GM18508 (cell line): Measurements from ENCODE around the gene NFATC3.

ENCODE experiments used
- ATAC-seq: cut with Tn5 transposase; IDR thresholded peaks from one replicate; pipeline ENCODE4 v1.9.1; 2021; ENCODE audit warnings: moderate number of reproducible peaks; ENCODE audit not compliant: insufficient read depth, unreplicated experiment

The NFATC3 gene

DNA sequence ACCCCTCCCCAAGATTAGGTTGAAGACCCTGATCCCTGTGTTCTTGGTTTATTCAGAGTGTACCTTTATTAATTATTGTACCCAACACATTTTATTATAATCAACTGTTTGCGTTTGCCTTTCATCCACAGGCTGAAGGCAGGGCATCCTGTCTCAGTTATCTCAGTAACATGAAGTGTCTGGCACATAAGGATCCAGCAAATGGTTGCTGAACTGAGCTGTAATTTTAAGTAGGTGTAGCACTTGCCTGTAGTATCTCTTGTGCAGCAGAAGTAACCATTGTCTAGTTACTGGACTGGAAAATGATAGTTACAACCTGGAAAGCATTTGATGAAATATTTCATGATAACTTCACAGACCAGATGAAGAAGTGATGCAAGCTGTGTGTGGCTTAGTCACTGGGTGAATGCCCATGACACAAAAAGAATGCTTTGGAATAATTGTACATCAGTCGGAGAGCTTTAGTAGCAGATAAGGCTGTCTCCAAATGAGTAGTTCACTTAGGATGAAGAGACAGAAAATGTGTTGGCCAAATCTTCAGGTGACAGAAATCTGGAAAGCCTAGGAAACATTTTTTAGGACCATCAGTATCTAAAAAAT lies 94.1 kb downstream of the NFATC3 start:
- ATAC-seq, result no peak

DNA sequence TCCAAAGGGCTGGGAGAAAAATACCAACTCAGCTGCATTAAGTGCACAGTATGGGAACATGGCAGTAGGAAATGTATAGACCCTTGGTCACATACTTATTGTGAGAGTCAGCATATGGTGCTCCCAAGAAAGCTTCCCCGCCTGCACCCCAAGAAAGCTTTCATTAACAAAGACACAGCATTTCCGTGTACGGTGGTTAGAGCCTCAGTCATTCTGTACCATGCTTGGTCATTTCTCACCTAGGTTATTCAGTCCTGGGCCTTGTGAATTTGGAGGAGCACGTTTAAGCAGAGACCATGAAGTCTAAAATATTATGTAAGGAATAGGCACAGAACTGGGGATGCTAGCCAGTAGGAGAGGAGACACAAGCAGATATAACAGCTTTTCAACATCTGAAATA lies 94.7 kb downstream of the NFATC3 start:
- no peak for ATAC-seq

- no peak for ATAC-seq
These were observed 97.9 kb downstream of the NFATC3 start for GRCh38 chr16:68183046-68183445.

GRCh38 chr16:68186877-68187276 lies 101.7 kb downstream of the NFATC3 start:
- ATAC-seq, result no peak

- no peak for ATAC-seq
These were observed 102.3 kb downstream of the NFATC3 start for GRCh38 chr16:68187505-68187904.

GRCh38 chr16:68188170-68188569 lies 103.0 kb downstream of the NFATC3 start:
- no peak for ATAC-seq

DNA sequence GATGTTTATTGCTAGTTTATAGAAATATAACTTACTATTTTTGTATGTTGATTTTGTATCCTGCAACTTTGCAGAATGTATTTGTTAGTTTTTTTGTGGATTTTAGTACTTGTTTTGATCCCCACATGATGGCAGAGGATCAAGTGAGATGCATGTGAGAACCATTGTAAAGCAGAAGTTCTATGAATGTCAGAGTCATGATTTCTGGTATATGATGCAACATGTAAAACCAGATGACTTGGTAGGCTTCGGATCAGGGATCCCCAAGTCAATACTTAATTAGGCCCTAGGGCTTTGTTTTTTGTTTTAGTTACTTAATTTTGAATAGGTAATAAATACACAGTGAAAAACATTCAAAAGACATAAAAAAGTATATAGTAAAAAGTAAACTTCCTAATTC lies 104.9 kb downstream of the NFATC3 start:
- ATAC-seq, result no peak

DNA sequence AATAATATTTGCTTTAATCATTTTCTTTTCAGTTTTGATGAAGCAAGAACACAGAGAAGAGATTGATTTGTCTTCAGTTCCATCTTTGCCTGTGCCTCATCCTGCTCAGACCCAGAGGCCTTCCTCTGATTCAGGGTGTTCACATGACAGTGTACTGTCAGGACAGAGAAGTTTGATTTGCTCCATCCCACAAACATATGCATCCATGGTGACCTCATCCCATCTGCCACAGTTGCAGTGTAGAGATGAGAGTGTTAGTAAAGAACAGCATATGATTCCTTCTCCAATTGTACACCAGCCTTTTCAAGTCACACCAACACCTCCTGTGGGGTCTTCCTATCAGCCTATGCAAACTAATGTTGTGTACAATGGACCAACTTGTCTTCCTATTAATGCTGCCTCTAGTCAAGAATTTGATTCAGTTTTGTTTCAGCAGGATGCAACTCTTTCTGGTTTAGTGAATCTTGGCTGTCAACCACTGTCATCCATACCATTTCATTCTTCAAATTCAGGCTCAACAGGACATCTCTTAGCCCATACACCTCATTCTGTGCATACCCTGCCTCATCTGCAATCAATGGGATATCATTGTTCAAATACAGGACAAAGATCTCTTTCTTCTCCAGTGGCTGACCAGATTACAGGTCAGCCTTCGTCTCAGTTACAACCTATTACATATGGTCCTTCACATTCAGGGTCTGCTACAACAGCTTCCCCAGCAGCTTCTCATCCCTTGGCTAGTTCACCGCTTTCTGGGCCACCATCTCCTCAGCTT lies 105.8 kb downstream of the NFATC3 start:
- no peak for ATAC-seq

GRCh38 chr16:68194251-68194650 lies 109.1 kb downstream of the NFATC3 start:
- no peak for ATAC-seq

DNA sequence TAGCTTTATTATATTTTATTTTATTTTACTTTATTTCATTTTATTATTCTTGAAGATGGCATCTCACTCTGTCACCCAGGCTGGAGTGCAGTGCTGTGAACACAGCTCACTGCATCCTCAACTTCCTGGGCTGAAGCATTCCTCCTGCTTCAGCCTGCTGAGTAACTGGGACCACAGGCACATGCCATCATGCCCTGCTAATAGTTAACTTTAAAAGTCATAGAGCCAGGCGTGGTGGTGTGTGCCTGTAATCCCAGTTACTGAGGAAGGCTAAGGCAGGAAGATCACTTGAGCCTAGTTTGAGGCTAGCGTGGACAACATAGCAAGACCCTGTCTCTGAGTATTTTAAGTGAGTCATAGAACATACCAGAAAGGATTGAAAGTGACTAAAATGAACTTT lies 112.1 kb downstream of the NFATC3 start:
- ATAC-seq, result no peak

DNA sequence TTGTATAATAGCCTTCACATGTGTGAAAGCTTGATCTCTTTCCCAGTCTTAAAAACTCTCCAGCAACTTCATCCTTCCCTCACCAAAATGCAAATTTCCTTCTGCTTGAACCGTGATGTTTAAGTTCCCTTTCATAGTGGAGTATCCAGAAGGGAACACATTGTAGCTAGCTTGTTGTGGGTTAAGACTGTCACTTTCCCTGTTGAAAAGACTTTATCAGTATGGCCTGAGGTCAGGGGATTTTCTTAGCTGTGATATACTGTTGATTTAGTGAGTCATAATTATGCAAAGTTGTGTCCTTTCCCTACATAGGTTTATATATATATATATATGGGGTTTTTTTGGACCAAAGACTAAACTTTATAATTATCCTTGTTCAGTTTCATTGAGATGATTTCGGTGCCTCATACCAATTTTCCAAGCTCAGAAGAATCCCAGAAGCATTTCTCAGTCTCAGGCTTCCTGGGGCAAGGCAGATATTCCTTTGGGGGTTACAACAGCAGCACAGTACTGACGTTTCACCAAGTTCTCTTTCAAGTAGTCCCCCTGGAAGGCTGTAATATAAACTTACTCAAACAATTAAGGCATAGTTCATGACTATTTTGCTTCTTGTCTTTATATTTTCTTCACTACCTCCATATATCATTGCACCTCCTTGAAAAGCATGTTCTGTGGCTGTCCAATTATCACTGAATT lies 115.1 kb downstream of the NFATC3 start:
- no peak for ATAC-seq

GRCh38 chr16:68202091-68202519 lies 116.9 kb downstream of the NFATC3 start:
- no peak for ATAC-seq

GRCh38 chr16:68206245-68206644 lies 121.1 kb downstream of the NFATC3 start:
- ATAC-seq, result no peak

DNA sequence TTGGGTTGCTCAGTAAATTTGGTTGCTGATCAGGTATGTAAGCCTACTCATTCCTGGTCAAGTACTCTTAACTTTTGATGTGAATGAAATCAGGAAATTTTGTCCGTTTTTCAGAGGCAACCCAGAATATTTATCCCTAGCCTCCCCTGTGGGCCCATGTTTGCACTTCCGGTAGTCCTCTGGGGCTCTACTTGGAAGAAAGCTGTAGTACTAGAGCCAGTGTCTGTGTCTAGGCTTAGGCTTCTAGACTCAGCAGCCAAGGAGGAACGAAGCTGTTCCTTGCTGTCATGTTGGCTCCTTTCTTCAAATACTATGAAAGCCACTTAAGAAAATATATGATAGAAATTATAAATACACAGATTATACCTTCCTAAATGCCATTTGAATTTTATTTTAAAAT lies 129.6 kb downstream of the NFATC3 start:
- no peak for ATAC-seq

DNA sequence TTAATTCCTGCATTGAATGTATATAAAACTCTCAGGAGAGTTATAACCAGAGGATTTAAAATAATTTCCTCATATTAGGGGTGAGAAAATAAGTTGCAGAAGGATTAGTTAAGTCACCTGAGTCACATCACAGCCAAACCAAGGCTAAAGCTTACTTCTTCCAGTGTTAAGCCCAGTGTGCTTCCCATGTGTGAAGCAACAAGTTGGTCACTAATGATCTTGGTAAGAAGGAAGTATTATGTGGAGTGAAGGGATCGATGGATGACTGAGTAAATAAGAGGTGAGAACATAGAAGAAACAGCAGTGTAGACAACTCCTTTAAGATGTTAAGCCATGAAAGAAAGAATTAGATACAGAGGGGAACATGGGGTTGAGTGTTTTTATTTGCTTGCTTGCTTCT lies 130.1 kb downstream of the NFATC3 start:
- no peak for ATAC-seq

GRCh38 chr16:68216240-68216639 lies 131.1 kb downstream of the NFATC3 start:
- ATAC-seq, result no peak

- ATAC-seq, result no peak
These were observed 132.3 kb downstream of the NFATC3 start for GRCh38 chr16:68217506-68217905.

- ATAC-seq, result no peak
These were observed 134.7 kb downstream of the NFATC3 start for GRCh38 chr16:68219725-68220351.

DNA sequence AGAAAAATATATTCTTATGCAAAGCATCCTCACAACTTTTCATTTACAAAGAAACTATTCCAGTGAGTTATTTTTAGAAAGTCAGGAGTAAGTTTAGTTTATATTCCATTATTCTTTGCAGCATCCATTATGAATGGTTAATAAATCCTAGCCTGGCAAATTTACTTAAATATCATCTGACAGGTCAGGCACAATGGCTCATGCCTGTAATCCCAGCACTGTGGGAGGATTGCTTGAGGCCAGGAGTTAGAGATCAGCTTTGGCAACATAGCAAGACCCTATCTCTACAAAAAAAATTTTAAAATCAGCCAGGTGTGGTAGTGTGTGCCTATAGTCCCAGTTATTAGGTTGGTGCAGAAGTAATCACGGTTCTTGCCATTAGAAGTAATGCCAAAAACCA lies 137.9 kb downstream of the NFATC3 start:
- ATAC-seq, result no peak

GRCh38 chr16:68226116-68226515 lies 140.9 kb downstream of the NFATC3 start:
- ATAC-seq, result no peak

DNA sequence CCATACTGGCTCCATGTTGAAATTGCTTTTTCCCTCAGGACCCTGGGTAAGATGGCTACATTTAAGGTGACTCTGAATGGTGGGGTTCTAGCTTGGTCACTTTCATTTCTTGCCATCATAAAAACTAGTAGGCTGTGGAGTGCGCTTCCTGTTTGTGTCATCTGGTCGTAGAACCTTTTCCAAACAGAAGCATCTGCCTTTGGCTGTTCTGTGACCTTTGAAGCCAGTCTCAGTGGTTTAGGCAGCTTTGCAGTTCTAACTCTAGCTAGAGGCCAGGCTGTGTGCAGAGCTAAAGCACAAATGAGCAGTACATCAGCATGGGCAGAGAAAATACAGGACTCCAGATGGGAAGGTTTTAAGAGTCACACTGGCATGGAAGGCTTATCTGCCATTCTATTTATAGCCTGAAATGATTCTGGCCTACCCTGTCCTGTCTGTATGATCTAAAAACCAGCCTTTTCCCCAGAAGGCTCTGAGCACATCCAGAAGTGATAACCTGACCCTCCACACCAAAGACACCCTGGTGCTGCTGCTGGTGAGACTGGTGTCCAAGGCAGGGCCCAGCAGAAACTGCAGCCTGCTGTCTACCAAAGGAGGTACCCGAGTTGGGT lies 142.1 kb downstream of the NFATC3 start:
- no peak for ATAC-seq
